T47D (cell line): ENCODE data around the gene TMTC2.
"Not testable (repeated sequence)": the region's sequence is repeated elsewhere in the genome, so short reads cannot be mapped to it uniquely, and the experiment has no call there.

Experiments used
- DNase-seq, 2 experiments: peaks; one replicate each; pipeline versions ENCODE4 v3.0.0 to v3.0.0-alpha.2; 2011 to 2012; ENCODE audit warnings: low read depth in 1 of 2, low spot score in 1 of 2
- JUND ChIP-seq: IDR thresholded peaks from 2 replicates; pipeline ENCODE4 v1.6.1; 2012; ENCODE audit warnings: low read depth
- in situ Hi-C: cut with HindIII; loops from 2 replicates; pipeline ENCODE4 v1.10.0; 2016; ENCODE audit warnings: low sequenced_read_pairs, low pct_unique_long_range_greater_than_20kb

TMTC2 gene

DNA sequence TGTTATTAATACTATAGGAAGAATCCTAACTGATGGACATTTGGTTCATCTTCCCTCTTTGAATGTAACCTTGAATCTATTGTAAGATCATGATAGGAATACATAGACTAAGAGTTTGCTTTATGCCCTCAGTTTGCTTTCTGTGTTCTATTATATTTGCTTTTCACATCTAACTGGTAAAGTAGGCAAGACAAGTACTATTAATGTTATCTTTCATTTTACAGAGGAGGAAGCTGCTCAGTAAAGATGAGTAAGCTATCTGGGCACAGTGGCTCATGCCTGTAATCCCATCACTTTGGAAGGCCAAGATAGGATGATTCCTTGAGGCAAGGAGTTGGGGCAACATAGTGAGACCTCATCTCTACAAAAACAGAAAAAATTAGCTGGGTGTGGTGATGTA lies 103.0 kb downstream of the TMTC2 start:
- no peak for TF ChIP-seq JUND
- DNase-seq: no peak

GRCh38 chr12:82793751-82794281 lies 107.1 kb downstream of the TMTC2 start:
- in situ Hi-C loops: no loop called here
- no peak for DNase-seq
- no peak for TF ChIP-seq JUND

More for the DNA sequence above, 103.0 kb downstream of the TMTC2 start:
- in situ Hi-C loops: no loop called here

GRCh38 chr12:82797480-82797879 lies 110.8 kb downstream of the TMTC2 start:
- no peak for TF ChIP-seq JUND
- no peak for DNase-seq
- in situ Hi-C loops: no loop called here

DNA sequence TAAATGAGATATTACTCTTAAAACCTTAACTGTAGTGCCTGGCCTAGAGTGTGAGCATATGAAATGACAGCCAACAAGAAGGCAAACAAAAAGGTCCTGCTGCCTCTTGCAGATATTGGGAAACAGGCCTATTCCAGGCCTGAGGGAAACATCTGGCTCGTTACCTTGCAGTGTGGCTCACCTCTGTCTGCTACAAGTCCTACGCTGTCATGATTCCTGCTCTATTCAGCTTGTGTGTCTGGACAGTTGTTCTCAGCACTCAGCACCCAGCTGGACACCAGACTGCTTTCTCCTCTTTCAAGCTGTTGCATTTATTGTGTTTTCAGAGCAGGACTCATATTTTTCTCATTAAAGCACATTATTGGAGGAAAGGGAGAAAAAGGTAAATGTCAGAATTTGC lies 113.5 kb downstream of the TMTC2 start:
- DNase-seq: no peak
- no peak for TF ChIP-seq JUND
- in situ Hi-C loops: no loop called here

DNA sequence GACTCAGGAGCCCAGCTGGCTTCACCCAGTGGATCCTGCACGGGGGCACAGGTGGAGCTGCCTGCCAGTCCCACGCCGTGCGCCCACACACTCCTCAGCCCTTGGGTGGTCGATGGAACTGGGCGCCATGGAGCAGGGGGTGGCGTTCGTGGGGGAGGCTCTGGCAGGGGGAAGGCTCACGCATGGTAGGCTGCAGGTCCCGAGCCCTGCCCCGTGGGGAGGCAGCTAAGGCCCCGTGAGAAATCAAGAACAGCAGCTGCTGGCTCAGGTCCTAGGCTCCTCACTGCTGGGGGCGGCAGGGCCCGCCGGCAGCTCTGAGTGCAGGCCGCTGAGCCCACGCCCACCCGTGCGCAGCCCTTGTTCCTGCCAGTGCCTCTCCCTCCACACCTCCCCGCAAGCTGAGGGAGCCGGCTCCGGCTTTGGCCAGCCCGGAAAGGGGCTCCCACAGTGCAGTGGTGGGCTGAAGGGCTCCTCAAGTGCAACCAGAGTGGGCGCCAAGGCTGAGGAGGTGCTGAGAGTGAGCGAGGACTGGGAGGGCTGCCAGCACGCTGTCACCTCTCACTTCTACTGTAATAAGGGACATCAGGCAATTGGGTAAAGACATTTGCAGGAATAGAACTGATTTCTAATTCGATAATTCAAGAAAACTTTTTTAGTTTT lies 115.4 kb downstream of the TMTC2 start:
- DNase-seq: no peak
- in situ Hi-C loops: no loop called here
- no peak for TF ChIP-seq JUND

- DNase-seq: no peak
- in situ Hi-C loops: no loop called here
- no peak for TF ChIP-seq JUND
These were observed 116.5 kb downstream of the TMTC2 start for GRCh38 chr12:82803201-82803600.

- DNase-seq: no peak
- in situ Hi-C loops: no loop called here
- no peak for TF ChIP-seq JUND
These were observed 117.9 kb downstream of the TMTC2 start for GRCh38 chr12:82804601-82805000.

DNA sequence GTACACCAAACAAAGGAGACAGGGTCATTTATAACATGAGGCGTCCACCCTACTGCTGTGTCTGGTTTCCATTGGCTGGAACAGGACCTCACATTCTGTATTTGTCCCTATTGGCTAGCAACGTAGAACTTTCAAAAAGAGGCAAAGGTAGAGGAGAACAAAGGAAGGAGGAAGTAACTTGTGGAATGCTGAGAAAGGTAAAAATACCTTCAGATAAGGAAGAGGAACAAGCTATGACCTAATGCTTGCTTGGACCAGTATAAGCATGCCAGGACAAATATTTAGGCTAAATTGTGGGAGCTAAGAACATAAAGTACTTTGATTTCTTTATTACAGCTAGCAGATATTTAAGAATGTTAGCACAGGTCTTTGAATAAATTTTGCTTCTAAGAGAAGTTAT lies 118.3 kb downstream of the TMTC2 start:
- in situ Hi-C loops: not testable (repeated sequence)
- DNase-seq: peak in 1 of 2 experiments; percentile 44

DNA sequence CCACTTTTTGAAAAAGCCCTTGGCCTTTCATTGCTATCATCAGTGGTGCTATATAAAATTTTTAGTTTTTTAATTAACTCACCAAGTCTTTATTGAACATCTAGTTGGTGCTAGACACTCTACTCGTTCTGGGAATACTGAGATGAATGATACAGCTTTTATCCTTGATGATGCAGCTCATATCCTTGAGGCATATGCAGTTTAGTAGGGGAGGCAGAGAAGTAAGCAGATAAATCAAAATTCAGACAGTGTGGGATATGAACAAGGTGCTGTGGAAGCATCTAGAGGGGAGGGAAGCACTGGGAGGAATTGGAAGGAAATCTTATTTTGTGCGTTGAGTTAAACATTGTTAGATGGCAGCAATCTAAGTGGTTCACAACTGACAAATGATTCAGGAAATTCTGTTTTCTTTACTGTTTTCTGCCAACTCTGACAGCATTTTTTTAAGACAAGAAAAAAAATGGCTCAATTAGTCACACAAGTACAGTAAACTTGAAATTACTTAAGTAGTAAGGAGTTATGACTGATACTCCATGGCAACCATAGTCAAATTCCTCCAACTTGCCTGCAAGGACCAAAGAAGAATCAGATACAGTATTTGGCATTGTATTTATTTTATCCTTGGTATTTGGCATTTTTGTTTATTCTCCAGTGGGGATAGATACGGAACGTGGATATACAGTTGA lies 119.2 kb downstream of the TMTC2 start:
- in situ Hi-C loops: no loop called here
- TF ChIP-seq JUND: no peak
- no peak for DNase-seq

GRCh38 chr12:82807132-82807737 lies 120.5 kb downstream of the TMTC2 start:
- in situ Hi-C loops: no loop called here
- no peak for DNase-seq
- TF ChIP-seq JUND: no peak

GRCh38 chr12:82810568-82810967 lies 123.9 kb downstream of the TMTC2 start:
- TF ChIP-seq JUND: no peak
- in situ Hi-C loops: no loop called here
- DNase-seq: no peak

DNA sequence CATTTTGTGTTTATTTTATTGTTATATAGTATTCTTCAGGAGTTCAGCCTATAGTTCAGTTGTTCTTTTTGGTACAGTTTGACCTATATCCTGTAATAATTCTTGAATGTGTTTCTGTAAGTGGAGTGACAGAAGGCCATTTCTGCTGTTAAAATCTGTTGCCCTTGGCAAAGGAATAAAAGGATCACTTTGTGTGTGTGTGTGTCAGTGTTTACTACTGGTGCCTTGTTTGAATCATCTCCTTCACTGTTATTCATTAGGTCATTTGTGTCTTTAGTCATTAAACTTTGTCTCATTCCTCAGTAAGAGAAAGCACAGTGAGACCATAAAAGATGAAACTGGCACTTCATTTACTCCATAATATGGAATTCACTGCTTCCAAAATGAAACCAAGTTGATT lies 130.7 kb downstream of the TMTC2 start:
- DNase-seq: no peak
- in situ Hi-C loops: no loop called here
- no peak for TF ChIP-seq JUND

GRCh38 chr12:82818271-82819035 lies 131.7 kb downstream of the TMTC2 start:
- in situ Hi-C loops: no loop called here
- no peak for DNase-seq
- no peak for TF ChIP-seq JUND
